Sigmoid colon (tissue), 4 donors: Measurements from ENCODE around the gene MLEC.

Experiments used
- EP300 ChIP-seq, 4 donors: sonication (generic); formaldehyde crosslinking; IDR thresholded peaks; one replicate each; pipeline ENCODE4 v1.6.1; 2017; ENCODE audit warnings: antibody characterized with exemption in 4 of 4
- POLR2A ChIP-seq, 2 donors: fragments of 450-650 bp; IDR thresholded peaks; one replicate each; pipeline ENCODE4 v1.6.1; 2016; ENCODE audit warnings: antibody characterized with exemption in 2 of 2, mild to moderate bottlenecking in 2 of 2, moderate library complexity in 2 of 2
- POLR2AphosphoS5 ChIP-seq, 4 donors: sonication (generic); formaldehyde crosslinking; IDR thresholded peaks; one replicate each; pipeline ENCODE4 v1.6.1; 2017; ENCODE audit warnings: antibody characterized with exemption in 4 of 4
- TF ChIP-seq, protein P1 (sequence below), 4 experiments: fragments of 450-650 bp in 3 of 4; fragments of 200-600 bp in 1 of 4; IDR thresholded peaks; one replicate each; pipeline ENCODE4 v1.5.1; 2016 to 2019; ENCODE audit warnings: antibody characterized with exemption in 4 of 4, mild to moderate bottlenecking in 3 of 4, moderate library complexity in 2 of 4

GRCh38 chr12:120710031-120710804, 23.3 kb downstream of the MLEC start, which contains the start of gene UNC119B:
- TF ChIP-seq, protein P1, sequence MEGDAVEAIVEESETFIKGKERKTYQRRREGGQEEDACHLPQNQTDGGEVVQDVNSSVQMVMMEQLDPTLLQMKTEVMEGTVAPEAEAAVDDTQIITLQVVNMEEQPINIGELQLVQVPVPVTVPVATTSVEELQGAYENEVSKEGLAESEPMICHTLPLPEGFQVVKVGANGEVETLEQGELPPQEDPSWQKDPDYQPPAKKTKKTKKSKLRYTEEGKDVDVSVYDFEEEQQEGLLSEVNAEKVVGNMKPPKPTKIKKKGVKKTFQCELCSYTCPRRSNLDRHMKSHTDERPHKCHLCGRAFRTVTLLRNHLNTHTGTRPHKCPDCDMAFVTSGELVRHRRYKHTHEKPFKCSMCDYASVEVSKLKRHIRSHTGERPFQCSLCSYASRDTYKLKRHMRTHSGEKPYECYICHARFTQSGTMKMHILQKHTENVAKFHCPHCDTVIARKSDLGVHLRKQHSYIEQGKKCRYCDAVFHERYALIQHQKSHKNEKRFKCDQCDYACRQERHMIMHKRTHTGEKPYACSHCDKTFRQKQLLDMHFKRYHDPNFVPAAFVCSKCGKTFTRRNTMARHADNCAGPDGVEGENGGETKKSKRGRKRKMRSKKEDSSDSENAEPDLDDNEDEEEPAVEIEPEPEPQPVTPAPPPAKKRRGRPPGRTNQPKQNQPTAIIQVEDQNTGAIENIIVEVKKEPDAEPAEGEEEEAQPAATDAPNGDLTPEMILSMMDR (IDR thresholded peaks at IDR 0.05) = no peak
- TF ChIP-seq POLR2A (IDR thresholded peaks at IDR 0.05) (no peak), EP300 (IDR thresholded peaks at IDR 0.05) (no peak), POLR2AphosphoS5 (IDR thresholded peaks at IDR 0.05) (peak; percentile 35 to 82 (median 58))
